ENCODE data around the gene RPS21. TPM values are rescaled to one million over a fixed set of nuclear protein-coding genes. Genes with fewer than 3 reads are reported as not detected.

RPS21 gene
- total and polyA plus RNA-seq, 2 of the 13 experiments (the other 11 are each of a cell fraction or from before 2014, with no cell fraction given), result 2,647 to 11,063 TPM

DNA sequence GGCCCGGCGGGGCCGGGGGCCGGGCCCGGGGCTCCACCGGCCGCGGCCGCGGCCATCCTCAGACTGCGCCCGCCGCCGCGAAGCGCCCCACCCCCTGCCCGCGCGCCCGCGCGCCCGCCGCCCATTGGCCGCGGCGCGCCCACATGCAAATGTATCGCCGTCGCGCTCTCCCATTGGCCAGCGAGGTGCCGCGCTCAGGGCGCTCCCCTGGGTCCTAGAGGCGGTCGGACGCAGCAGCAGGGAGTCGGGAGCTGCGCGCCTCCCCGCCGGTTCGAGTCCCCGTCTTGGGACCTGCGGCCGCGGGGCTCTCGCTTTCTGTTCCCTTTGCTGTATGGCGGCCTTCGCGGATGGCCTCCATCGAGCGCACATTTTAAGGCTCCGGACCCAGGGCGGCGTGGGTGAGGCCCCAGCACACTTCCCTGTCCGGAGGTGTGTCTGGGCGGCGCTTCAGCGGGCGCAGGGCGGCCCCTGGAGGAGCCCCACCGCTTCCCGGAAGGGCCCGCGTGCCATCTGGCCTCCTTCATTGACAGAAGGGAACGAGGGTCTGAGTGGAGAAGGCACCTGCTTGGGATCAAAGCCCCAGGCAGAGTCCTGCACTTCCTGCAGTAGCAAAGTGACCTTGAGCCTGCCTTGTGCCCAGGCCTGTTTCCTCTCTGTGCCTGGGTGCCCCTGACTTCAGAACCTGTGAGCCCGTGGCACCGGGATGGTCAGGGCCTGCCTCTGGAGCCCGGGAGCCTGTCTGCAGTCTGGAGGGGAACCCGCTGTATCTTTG is 20.5 kb downstream of the RPS21 start, which contains the start of gene CABLES2 (continued):
- TF ChIP-seq, protein P1, sequence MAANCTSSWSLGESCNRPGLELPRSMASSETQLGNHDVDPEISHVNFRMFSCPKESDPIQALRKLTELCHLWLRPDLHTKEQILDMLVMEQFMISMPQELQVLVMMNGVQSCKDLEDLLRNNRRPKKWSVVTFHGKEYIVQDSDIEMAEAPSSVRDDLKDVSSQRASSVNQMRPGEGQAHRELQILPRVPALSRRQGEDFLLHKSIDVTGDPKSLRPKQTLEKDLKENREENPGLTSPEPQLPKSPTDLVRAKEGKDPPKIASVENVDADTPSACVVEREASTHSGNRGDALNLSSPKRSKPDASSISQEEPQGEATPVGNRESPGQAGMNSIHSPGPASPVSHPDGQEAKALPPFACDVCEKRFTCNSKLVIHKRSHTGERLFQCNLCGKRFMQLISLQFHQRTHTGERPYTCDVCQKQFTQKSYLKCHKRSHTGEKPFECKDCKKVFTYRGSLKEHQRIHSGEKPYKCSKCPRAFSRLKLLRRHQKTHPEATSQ (CRISPR knock-in tag; IDR thresholded peaks at IDR 0.05; ENCODE audit: borderline replicate concordance), result peak; percentile 70
- TF ChIP-seq HDAC1 (CRISPR knock-in tag; IDR thresholded peaks at IDR 0.05) (peak; percentile 89), TCF12 (IDR thresholded peaks at IDR 0.05) (no peak), TCF12 (CRISPR knock-in tag; IDR thresholded peaks at IDR 0.05) (0 out of 2 replicates have a peak, but pooled peaks have one; percentile 81), ZFP82 (CRISPR knock-in tag; IDR thresholded peaks at IDR 0.05; ENCODE audit: borderline replicate concordance) (0 out of 2 replicates have a peak, but pooled peaks have one; percentile 53), ISL2 (CRISPR knock-in tag; IDR thresholded peaks at IDR 0.05) (peak; percentile 89), KLF13 (CRISPR knock-in tag; IDR thresholded peaks at IDR 0.05) (no peak), MATR3 (CRISPR knock-in tag; IDR thresholded peaks at IDR 0.05) (no peak), EZH2 (conservative IDR thresholded peaks at IDR 0.05; ENCODE audit: low read depth, low read length) (no peak), NONO (IDR thresholded peaks at IDR 0.05) (no peak), NONO (CRISPR knock-in tag; conservative IDR thresholded peaks at IDR 0.05) (peak; percentile 88), ZNF460 (CRISPR knock-in tag; IDR thresholded peaks at IDR 0.05; ENCODE audit: borderline replicate concordance) (0 out of 2 replicates have a peak, but pooled peaks have one; percentile 51), TBL1XR1 (IDR thresholded peaks at IDR 0.05; ENCODE audit: borderline replicate concordance, low read length, partially characterized antibody) (no peak), XRCC5 (optimal IDR thresholded peaks at IDR 0.05; ENCODE audit: low read length) (peak; percentile 99), KDM1A (CRISPR knock-in tag; IDR thresholded peaks at IDR 0.05) (peak; percentile 94), TGIF2 (CRISPR knock-in tag; IDR thresholded peaks at IDR 0.05) (no peak; the same call in 1 of the 2 replicates), TOPORS (CRISPR knock-in tag; IDR thresholded peaks at IDR 0.05) (peak; percentile 50; the same call in 1 of the 2 replicates), CREM (IDR thresholded peaks at IDR 0.05) (no peak), CREM (CRISPR knock-in tag; IDR thresholded peaks at IDR 0.05) (peak; percentile 31; the same call in 1 of the 2 replicates), NFE2L1 (CRISPR knock-in tag; IDR thresholded peaks at IDR 0.05; ENCODE audit: borderline replicate concordance) (peak; percentile 50; the same call in 1 of the 2 replicates), CBX1 (IDR thresholded peaks at IDR 0.05; ENCODE audit: low read depth) (peak; percentile 33), KAT7 (CRISPR knock-in tag; IDR thresholded peaks at IDR 0.05; ENCODE audit: borderline replicate concordance) (0 out of 2 replicates have a peak, but pooled peaks have one; percentile 40), CAMTA2 (CRISPR knock-in tag; IDR thresholded peaks at IDR 0.05; ENCODE audit: borderline replicate concordance) (peak; percentile 94; the same call in 1 of the 2 replicates), ZNF850 (CRISPR knock-in tag; conservative IDR thresholded peaks at IDR 0.05) (no peak), CENPT (CRISPR knock-in tag; IDR thresholded peaks at IDR 0.05; ENCODE audit: low read depth) (no peak), AHR (CRISPR knock-in tag; IDR thresholded peaks at IDR 0.05) (peak; percentile 68; the same call in 1 of the 2 replicates), BRCA1 (CRISPR knock-in tag; IDR thresholded peaks at IDR 0.05) (peak; percentile 75; the same call in 1 of the 2 replicates), RBAK (CRISPR knock-in tag; IDR thresholded peaks at IDR 0.05) (0 out of 2 replicates have a peak, but pooled peaks have one; percentile 6), AGO1 (IDR thresholded peaks at IDR 0.05; ENCODE audit: low read depth, low read length, poor library complexity, severe bottlenecking) (peak; percentile 52)
- TF ChIP-seq, protein P2, sequence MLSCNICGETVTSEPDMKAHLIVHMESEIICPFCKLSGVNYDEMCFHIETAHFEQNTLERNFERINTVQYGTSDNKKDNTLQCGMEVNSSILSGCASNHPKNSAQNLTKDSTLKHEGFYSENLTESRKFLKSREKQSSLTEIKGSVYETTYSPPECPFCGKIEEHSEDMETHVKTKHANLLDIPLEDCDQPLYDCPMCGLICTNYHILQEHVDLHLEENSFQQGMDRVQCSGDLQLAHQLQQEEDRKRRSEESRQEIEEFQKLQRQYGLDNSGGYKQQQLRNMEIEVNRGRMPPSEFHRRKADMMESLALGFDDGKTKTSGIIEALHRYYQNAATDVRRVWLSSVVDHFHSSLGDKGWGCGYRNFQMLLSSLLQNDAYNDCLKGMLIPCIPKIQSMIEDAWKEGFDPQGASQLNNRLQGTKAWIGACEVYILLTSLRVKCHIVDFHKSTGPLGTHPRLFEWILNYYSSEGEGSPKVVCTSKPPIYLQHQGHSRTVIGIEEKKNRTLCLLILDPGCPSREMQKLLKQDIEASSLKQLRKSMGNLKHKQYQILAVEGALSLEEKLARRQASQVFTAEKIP (CRISPR knock-in tag; IDR thresholded peaks at IDR 0.05; ENCODE audit: borderline replicate concordance), result no peak

Data from HepG2 (cell line).